Cardiac muscle cell (in vitro differentiated cells and primary cell): ENCODE results near the gene TUT1. TPM values are rescaled to one million over a fixed set of nuclear protein-coding genes. Genes with fewer than 3 reads are reported as not detected.
A peak's percentile ranks its signal among the peaks of the same experiment; 100 is the strongest.

Experiments
- DNase-seq, 2 donors: peaks; one replicate each; pipeline versions ENCODE4 v3.0.0 to v3.0.0-alpha.2; 2010 to 2017; ENCODE audit warnings: low read depth in 1 of 2, low spot score in 1 of 2
- H3K27ac ChIP-seq: fragments of 200-600 bp; sonication (generic); 2 replicates; pipeline ENCODE4 v1.5.1; 2016
- H3K27me3 ChIP-seq: fragments of 200-600 bp; sonication (generic); 2 replicates; pipeline ENCODE4 v1.6.0; 2016; ENCODE audit warnings: control low read depth
- H3K36me3 ChIP-seq: fragments of 200-600 bp; sonication (generic); 2 replicates; pipeline ENCODE4 v1.5.1; 2016; ENCODE audit warnings: control low read depth
- H3K4me1 ChIP-seq: fragments of 200-600 bp; sonication (generic); 2 replicates; pipeline ENCODE4 v1.8.1; 2017; ENCODE audit warnings: low read depth, mild to moderate bottlenecking, mixed run types
- H3K4me3 ChIP-seq: fragments of 200-600 bp; sonication (generic); 2 replicates; pipeline ENCODE4 v1.5.1; 2016; ENCODE audit warnings: mild to moderate bottlenecking
- H3K9me3 ChIP-seq: fragments of 200-600 bp; sonication (generic); 2 replicates; pipeline ENCODE4 v1.5.1; 2017; ENCODE audit warnings: low read depth, mild to moderate bottlenecking, control low read depth
- polyA plus RNA-seq: library from polyadenylated mRNA; unstranded; fragments of >200 nt; fragmentation: Nextera tagmentation; extraction: Ambion mirVana; gene quantifications from 2 replicates; pipeline ENCODE4 v1.2.1, GENCODE V29; 2016
- total RNA-seq: library from RNA; depleted of rRNA; stranded (reverse); fragments of >200 nt; gene quantifications from 2 replicates; pipeline ENCODE4 v1.2.3, GENCODE V29; 2016
- TF ChIP-seq, protein P1 (sequence below): IDR thresholded peaks from 2 replicates; pipeline ENCODE4 v1.5.1; 2012; ENCODE audit warnings: low read depth, mild to moderate bottlenecking, low read length

TUT1 gene
- total and polyA plus RNA-seq, 2 experiments from 2014 or later: 18.7 to 29.1 TPM

DNA sequence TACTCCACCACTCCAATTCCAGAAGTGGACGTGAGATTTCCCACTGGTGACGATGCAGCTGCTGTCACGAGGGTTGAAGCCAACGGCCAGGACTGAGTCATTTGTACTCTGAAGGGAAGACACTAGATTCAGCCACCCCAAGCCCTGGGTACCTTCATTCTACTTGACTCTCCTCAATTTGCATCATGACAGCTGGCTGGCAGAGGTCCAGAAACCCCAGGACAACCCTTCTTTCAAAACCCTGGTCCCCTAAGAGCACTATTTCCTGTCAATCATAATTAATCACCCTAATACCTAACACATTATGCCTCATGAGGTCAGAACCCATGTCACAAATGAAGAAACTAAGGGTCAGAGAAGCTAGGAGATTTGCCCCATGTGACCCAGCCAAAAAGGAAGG, 16.4 kb upstream of the TUT1 start:
- Histone ChIP-seq H3K4me1 (peaks cover 8% of the 10 kb centered on the region), H3K27me3 (no peaks in the 10 kb centered on the region), H3K4me3 (no peak overlapping the region), H3K36me3 (no peaks in the 10 kb centered on the region), H3K27ac (no peak overlapping the region), H3K9me3 (no peaks in the 10 kb centered on the region)
- no peak for DNase-seq
- TF ChIP-seq, protein P1, sequence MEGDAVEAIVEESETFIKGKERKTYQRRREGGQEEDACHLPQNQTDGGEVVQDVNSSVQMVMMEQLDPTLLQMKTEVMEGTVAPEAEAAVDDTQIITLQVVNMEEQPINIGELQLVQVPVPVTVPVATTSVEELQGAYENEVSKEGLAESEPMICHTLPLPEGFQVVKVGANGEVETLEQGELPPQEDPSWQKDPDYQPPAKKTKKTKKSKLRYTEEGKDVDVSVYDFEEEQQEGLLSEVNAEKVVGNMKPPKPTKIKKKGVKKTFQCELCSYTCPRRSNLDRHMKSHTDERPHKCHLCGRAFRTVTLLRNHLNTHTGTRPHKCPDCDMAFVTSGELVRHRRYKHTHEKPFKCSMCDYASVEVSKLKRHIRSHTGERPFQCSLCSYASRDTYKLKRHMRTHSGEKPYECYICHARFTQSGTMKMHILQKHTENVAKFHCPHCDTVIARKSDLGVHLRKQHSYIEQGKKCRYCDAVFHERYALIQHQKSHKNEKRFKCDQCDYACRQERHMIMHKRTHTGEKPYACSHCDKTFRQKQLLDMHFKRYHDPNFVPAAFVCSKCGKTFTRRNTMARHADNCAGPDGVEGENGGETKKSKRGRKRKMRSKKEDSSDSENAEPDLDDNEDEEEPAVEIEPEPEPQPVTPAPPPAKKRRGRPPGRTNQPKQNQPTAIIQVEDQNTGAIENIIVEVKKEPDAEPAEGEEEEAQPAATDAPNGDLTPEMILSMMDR: no peak

DNA sequence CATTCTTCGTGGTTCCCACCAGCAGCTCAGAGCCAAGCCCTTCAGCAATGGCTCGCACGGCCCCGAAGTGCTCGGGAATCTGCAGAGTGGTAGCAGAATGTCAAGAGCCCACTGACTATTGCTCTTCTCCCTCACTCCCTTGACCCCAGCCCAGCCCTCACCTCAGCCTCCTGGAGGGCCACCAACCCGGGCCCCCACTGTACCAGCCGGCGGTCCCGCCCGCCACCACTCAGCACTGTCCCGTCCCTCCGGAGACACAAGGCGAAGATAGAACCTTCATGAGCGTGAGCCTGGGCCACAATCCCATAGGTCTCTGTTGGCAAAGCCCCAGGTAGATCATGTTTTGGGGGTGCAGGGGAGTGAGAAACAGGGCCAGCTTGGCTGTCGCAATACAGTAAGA, 14.6 kb upstream of the TUT1 start:
- Histone ChIP-seq H3K4me3 (no peak overlapping the region), H3K27me3 (no peaks in the 10 kb centered on the region), H3K27ac (no peak overlapping the region), H3K36me3 (no peaks in the 10 kb centered on the region), H3K4me1 (peaks cover 8% of the 10 kb centered on the region), H3K9me3 (no peaks in the 10 kb centered on the region)
- no peak for DNase-seq
- TF ChIP-seq, protein P1: no peak

DNA sequence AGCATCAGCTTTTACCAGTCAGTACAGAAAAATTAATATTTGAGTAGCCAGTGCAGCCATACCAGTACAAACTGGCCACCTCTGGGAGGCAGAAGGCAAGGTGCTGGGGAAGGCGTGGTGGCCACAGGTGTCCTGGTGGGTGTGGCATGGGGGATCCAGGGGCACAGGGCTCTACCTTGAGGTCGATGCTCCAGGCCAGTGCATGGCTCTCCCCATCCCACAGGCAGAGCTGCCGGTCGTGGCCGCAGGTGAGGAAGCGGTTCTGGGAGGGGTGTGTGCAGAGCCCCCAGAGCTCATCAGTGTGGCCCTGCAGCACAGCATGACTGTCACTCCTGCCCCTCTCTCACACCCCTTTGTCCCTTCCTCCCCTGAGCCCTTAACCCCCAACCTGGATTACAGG, 14.1 kb upstream of the TUT1 start:
- Histone ChIP-seq H3K9me3 (no peaks in the 10 kb centered on the region), H3K4me1 (peaks cover 9% of the 10 kb centered on the region), H3K27me3 (no peaks in the 10 kb centered on the region), H3K4me3 (no peak overlapping the region), H3K36me3 (no peaks in the 10 kb centered on the region), H3K27ac (no peak overlapping the region)
- TF ChIP-seq, protein P1: no peak
- DNase-seq: no peak

DNA sequence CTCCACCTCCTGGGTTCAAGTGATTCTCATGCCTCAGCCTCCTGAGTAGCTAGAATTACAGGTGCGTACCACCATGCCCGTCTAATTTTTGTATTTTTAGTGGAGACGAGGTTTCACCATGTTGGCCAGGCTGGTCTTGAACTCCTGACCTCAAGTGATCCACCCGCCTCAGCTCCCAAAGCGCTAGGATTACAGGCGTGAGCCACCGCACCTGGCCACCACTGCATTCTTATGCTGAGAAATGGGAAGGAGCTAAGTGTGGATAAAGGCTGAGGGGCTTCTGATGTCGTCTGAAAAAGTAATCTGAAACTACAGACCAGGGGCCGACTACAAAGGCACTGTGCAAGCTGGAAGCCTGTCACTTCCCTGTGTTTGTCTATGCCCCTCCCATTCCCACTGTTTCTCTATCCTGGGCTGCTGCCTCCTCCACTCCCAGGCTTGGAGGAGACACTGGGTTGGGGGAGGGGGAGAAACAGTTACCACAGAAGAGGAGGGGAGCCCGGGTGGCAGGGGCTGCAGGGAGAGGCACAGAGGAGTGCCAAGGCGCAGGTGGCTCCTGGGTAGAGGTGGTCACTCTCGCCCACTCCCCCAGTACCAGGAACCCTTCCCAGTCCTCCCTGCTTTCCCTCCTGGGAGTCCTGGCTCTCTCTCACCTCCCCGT, 13.3 kb upstream of the TUT1 start:
- TF ChIP-seq, protein P1: no peak
- H3K27ac ChIP-seq: peak overlapping the region; percentile 11
- H3K9me3 ChIP-seq: no peaks in the 10 kb centered on the region
- DNase-seq: peak in 1 of 2 donors; percentile 56
- H3K27me3 ChIP-seq: no peaks in the 10 kb centered on the region
- no peaks in the 10 kb centered on the region for H3K36me3 ChIP-seq
- no peak overlapping the region for H3K4me3 ChIP-seq
- H3K4me1 ChIP-seq: peaks cover 18% of the 10 kb centered on the region

DNA sequence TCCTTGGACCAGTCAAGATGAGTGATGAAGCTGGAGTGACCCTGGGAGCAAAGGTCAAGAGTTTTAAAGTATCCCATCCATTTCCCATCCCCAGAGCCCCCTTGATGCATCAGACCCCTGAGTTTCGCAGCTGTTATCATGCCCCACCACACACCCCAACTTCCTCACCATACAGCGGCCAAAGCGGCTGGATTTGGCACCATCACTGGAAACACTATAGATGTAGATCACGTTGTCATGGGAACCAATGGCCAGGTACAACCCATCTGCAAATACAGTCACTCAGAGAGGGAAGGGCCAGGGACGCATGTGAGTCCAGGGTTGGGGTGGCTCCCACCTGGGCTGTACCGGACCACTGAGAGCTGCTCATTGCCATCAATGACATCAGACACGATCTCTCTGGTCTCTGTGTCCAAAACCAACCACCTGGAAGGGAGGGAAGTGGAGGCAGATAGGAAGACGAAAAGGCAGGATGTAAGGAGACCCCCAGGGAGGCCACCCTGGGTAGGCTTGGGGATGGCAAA, 12.5 kb upstream of the TUT1 start:
- no peaks in the 10 kb centered on the region for H3K36me3 ChIP-seq
- H3K9me3 ChIP-seq: no peaks in the 10 kb centered on the region
- no peak for DNase-seq
- H3K27ac ChIP-seq: no peak overlapping the region
- H3K4me3 ChIP-seq: no peak overlapping the region
- TF ChIP-seq, protein P1: no peak
- peaks cover 23% of the 10 kb centered on the region for H3K4me1 ChIP-seq
- no peaks in the 10 kb centered on the region for H3K27me3 ChIP-seq
